T-helper 2 cell treated with Interferon-gamma antibody and Interleukin-4, amounts not matched to agents 5 μg/mL and 100 μg/mL, for 36 hours (primary cell): Measurements from ENCODE around the gene SETD3.

Experiments used
- DNase-seq: peaks from one replicate; pipeline ENCODE4 v3.0.0; 2021; ENCODE audit warnings: low spot score
- H3K27ac Mint-ChIP-seq: one replicate; pipeline ENCODE4 v1.8.0; 2021; ENCODE audit warnings: mild to moderate bottlenecking, mixed read lengths
- H3K27me3 Mint-ChIP-seq: one replicate; pipeline ENCODE4 v1.8.0; 2021; ENCODE audit warnings: low read depth, mixed read lengths
- H3K36me3 Mint-ChIP-seq: one replicate; pipeline ENCODE4 v1.8.0; 2021; ENCODE audit warnings: low read depth, mixed read lengths
- H3K4me1 Mint-ChIP-seq: one replicate; pipeline ENCODE4 v1.8.0; 2021; ENCODE audit warnings: low read depth, mixed read lengths
- H3K4me3 Mint-ChIP-seq: one replicate; pipeline ENCODE4 v1.8.0; 2022; ENCODE audit warnings: mild to moderate bottlenecking, moderate library complexity, mixed read lengths
- H3K9me3 Mint-ChIP-seq: one replicate; pipeline ENCODE4 v1.8.0; 2021; ENCODE audit warnings: mixed read lengths

The SETD3 gene

GRCh38 chr14:99512571-99513182 lies 32.0 kb upstream of the SETD3 start:
- no peak overlapping the region for H3K4me3 Mint-ChIP-seq
- no peak for DNase-seq
- H3K4me1 Mint-ChIP-seq = no peaks in the 10 kb centered on the region
- peaks cover 14% of the 10 kb centered on the region for H3K36me3 Mint-ChIP-seq
- H3K27ac Mint-ChIP-seq = no peak overlapping the region
- no peaks in the 10 kb centered on the region for H3K9me3 Mint-ChIP-seq
- H3K27me3 Mint-ChIP-seq = no peaks in the 10 kb centered on the region

GRCh38 chr14:99512110-99512449 lies 31.4 kb upstream of the SETD3 start:
- Mint-ChIP-seq H3K27ac (no peak overlapping the region), H3K4me3 (no peak overlapping the region), H3K27me3 (no peaks in the 10 kb centered on the region), H3K4me1 (no peaks in the 10 kb centered on the region), H3K9me3 (no peaks in the 10 kb centered on the region), H3K36me3 (peaks cover 20% of the 10 kb centered on the region)
- no peak for DNase-seq

GRCh38 chr14:99511421-99512109 lies 30.9 kb upstream of the SETD3 start:
- peaks cover 25% of the 10 kb centered on the region for H3K36me3 Mint-ChIP-seq

GRCh38 chr14:99510556-99511139 lies 30.0 kb upstream of the SETD3 start:
- Mint-ChIP-seq H3K36me3 (peaks cover 34% of the 10 kb centered on the region), H3K9me3 (no peaks in the 10 kb centered on the region), H3K4me3 (no peak overlapping the region), H3K27ac (no peak overlapping the region), H3K27me3 (no peaks in the 10 kb centered on the region), H3K4me1 (no peaks in the 10 kb centered on the region)
- DNase-seq = no peak

More at GRCh38 chr14:99511421-99512109, 30.9 kb upstream of the SETD3 start:
- H3K4me3 Mint-ChIP-seq = no peak overlapping the region
- H3K27me3 Mint-ChIP-seq = no peaks in the 10 kb centered on the region
- no peaks in the 10 kb centered on the region for H3K9me3 Mint-ChIP-seq
- DNase-seq = no peak
- H3K27ac Mint-ChIP-seq = no peak overlapping the region
- H3K4me1 Mint-ChIP-seq = no peaks in the 10 kb centered on the region

- Mint-ChIP-seq H3K27ac (no peak overlapping the region), H3K9me3 (no peaks in the 10 kb centered on the region), H3K36me3 (peaks cover 37% of the 10 kb centered on the region), H3K4me3 (no peak overlapping the region), H3K27me3 (no peaks in the 10 kb centered on the region), H3K4me1 (no peaks in the 10 kb centered on the region)
- DNase-seq = no peak
Observed at GRCh38 chr14:99509871-99510555, 29.4 kb upstream of the SETD3 start.

- H3K4me3 Mint-ChIP-seq = no peak overlapping the region
- DNase-seq = no peak
- no peaks in the 10 kb centered on the region for H3K27me3 Mint-ChIP-seq
Observed at GRCh38 chr14:99508896-99509629, 28.4 kb upstream of the SETD3 start.

GRCh38 chr14:99507860-99508640 lies 27.4 kb upstream of the SETD3 start:
- Mint-ChIP-seq H3K27ac (no peak overlapping the region), H3K27me3 (no peaks in the 10 kb centered on the region), H3K36me3 (peaks cover 52% of the 10 kb centered on the region), H3K9me3 (no peaks in the 10 kb centered on the region), H3K4me1 (no peaks in the 10 kb centered on the region), H3K4me3 (no peak overlapping the region)
- DNase-seq = no peak

More at GRCh38 chr14:99508896-99509629, 28.4 kb upstream of the SETD3 start:
- Mint-ChIP-seq H3K27ac (no peak overlapping the region), H3K9me3 (no peaks in the 10 kb centered on the region), H3K4me1 (no peaks in the 10 kb centered on the region), H3K36me3 (peaks cover 44% of the 10 kb centered on the region)

- Mint-ChIP-seq H3K27ac (no peak overlapping the region), H3K27me3 (no peaks in the 10 kb centered on the region), H3K36me3 (peaks cover 59% of the 10 kb centered on the region), H3K4me1 (no peaks in the 10 kb centered on the region), H3K4me3 (no peak overlapping the region), H3K9me3 (no peaks in the 10 kb centered on the region)
- no peak for DNase-seq
Observed at GRCh38 chr14:99506276-99506675, 25.6 kb upstream of the SETD3 start.

GRCh38 chr14:99505089-99505488 lies 24.4 kb upstream of the SETD3 start:
- H3K4me3 Mint-ChIP-seq = no peak overlapping the region
- H3K4me1 Mint-ChIP-seq = no peaks in the 10 kb centered on the region
- no peaks in the 10 kb centered on the region for H3K9me3 Mint-ChIP-seq
- H3K36me3 Mint-ChIP-seq = peaks cover 68% of the 10 kb centered on the region
- H3K27ac Mint-ChIP-seq = no peak overlapping the region
- no peak for DNase-seq
- no peaks in the 10 kb centered on the region for H3K27me3 Mint-ChIP-seq

- no peak for DNase-seq
- no peak overlapping the region for H3K4me3 Mint-ChIP-seq
- no peaks in the 10 kb centered on the region for H3K27me3 Mint-ChIP-seq
- H3K27ac Mint-ChIP-seq = no peak overlapping the region
- no peaks in the 10 kb centered on the region for H3K9me3 Mint-ChIP-seq
- peaks cover 67% of the 10 kb centered on the region for H3K36me3 Mint-ChIP-seq
- H3K4me1 Mint-ChIP-seq = no peaks in the 10 kb centered on the region
Observed at GRCh38 chr14:99503848-99504453, 23.3 kb upstream of the SETD3 start.

GRCh38 chr14:99502989-99503421 lies 22.3 kb upstream of the SETD3 start:
- DNase-seq = no peak
- Mint-ChIP-seq H3K27me3 (no peaks in the 10 kb centered on the region), H3K4me3 (no peak overlapping the region), H3K36me3 (peaks cover 64% of the 10 kb centered on the region), H3K4me1 (no peaks in the 10 kb centered on the region), H3K9me3 (no peaks in the 10 kb centered on the region), H3K27ac (no peak overlapping the region)

- Mint-ChIP-seq H3K27ac (no peak overlapping the region), H3K9me3 (no peaks in the 10 kb centered on the region), H3K36me3 (peaks cover 63% of the 10 kb centered on the region), H3K4me3 (no peak overlapping the region), H3K27me3 (no peaks in the 10 kb centered on the region), H3K4me1 (no peaks in the 10 kb centered on the region)
- DNase-seq = no peak
Observed at GRCh38 chr14:99497894-99498293, 17.2 kb upstream of the SETD3 start.

GRCh38 chr14:99497341-99497740 lies 16.7 kb upstream of the SETD3 start:
- H3K4me3 Mint-ChIP-seq = no peak overlapping the region
- no peaks in the 10 kb centered on the region for H3K9me3 Mint-ChIP-seq
- DNase-seq = no peak
- H3K36me3 Mint-ChIP-seq = peaks cover 60% of the 10 kb centered on the region
- H3K4me1 Mint-ChIP-seq = no peaks in the 10 kb centered on the region
- no peak overlapping the region for H3K27ac Mint-ChIP-seq
- H3K27me3 Mint-ChIP-seq = no peaks in the 10 kb centered on the region
